Activated CD8-positive, alpha-beta T cell treated with anti-CD3 and anti-CD28 coated beads, Interleukin-2, amount 10 ng/mL, durations not matched to agents 7 days and 5 days (primary cell): ENCODE results near the gene HDGFL3. TPM values are rescaled to one million over a fixed set of nuclear protein-coding genes. Genes with fewer than 3 reads are reported as not detected.

ENCODE experiments used
- ATAC-seq: fragments of 150-1000 bp; cut with Tn5 transposase; one replicate; pipeline ENCODE4 v1.10.0; 2021; ENCODE audit warnings: moderate library complexity
- CTCF ChIA-PET: fragments of 350-600 bp; sonication (Branson Sonifier 250); formaldehyde crosslinking; loops from one replicate; lab custom pipeline; 2021; ENCODE audit warnings: antibody characterized with exemption; lab: Charles Lee
- POLR2A ChIA-PET: fragments of 350-600 bp; sonication (Branson Sonifier 250); formaldehyde crosslinking; loops from one replicate; lab custom pipeline; 2021; ENCODE audit warnings: antibody characterized with exemption; lab: Charles Lee
- DNase-seq: peaks from one replicate; pipeline ENCODE4 v3.0.0-alpha.2; 2020
- H3K27ac Mint-ChIP-seq: one replicate; pipeline ENCODE4 v1.8.0; 2021; ENCODE audit warnings: mild to moderate bottlenecking, mixed read lengths
- H3K27me3 Mint-ChIP-seq: one replicate; pipeline ENCODE4 v1.8.0; 2021; ENCODE audit warnings: low read depth, mixed read lengths
- H3K36me3 Mint-ChIP-seq: one replicate; pipeline ENCODE4 v1.8.0; 2021; ENCODE audit warnings: low read depth, mixed read lengths
- H3K4me1 Mint-ChIP-seq: one replicate; pipeline ENCODE4 v1.8.0; 2021; ENCODE audit warnings: low read depth, mixed read lengths
- H3K4me3 Mint-ChIP-seq: one replicate; pipeline ENCODE4 v1.8.0; 2021; ENCODE audit warnings: mild to moderate bottlenecking, mixed read lengths
- H3K9me3 Mint-ChIP-seq: one replicate; pipeline ENCODE4 v1.8.0; 2022; ENCODE audit warnings: mixed read lengths; ENCODE audit not compliant: insufficient read depth
- total RNA-seq, 2 experiments: library from RNA; stranded (reverse); gene quantifications; one replicate each; pipeline ENCODE4 v1.2.3, GENCODE V29; 2021

Gene HDGFL3
- total RNA-seq, 2 experiments from 2014 or later: 76.8 to 79.7 TPM

DNA sequence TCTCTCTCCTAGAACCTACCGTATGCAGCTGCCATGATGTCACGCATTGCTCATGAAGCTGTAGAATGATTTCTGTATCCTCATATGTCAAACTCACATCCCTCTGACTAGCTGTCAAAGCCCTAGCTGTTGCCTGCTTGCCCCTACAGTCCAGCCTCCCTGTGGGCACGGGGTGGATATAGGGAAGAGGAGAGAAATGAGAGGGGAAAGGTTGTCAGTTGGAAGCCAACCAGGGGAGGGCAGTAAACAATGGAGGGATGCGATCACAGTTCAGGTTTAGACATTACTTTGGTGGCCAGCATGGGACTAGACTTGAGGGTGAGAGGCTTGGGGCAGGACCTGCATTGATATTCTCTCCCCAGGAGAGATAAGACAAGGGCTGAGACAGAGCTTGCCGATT lies 1.7 kb upstream of the HDGFL3 start:
- peaks cover 10% of the 10 kb centered on the region for H3K27me3 Mint-ChIP-seq
- H3K36me3 Mint-ChIP-seq: peaks cover 8% of the 10 kb centered on the region
- H3K9me3 Mint-ChIP-seq: no peaks in the 10 kb centered on the region
- no peak overlapping the region for H3K4me3 Mint-ChIP-seq
- ChIA-PET CTCF (interaction anchor here (1.2 to 2.2 kb wide), 4 partner anchors 14 to 210 kb away, joined by 3 to 8 read pairs (median 6); no protein-coding TSS in a partner anchor), POLR2A (interaction anchor here (1.6 kb wide), 1 partner anchor 143 kb away, joined by 4 read pairs; the partner anchor contains the start of gene BTBD1)
- no peak for ATAC-seq
- H3K27ac Mint-ChIP-seq: no peak overlapping the region
- no peak for DNase-seq
- H3K4me1 Mint-ChIP-seq: peaks cover 21% of the 10 kb centered on the region

DNA sequence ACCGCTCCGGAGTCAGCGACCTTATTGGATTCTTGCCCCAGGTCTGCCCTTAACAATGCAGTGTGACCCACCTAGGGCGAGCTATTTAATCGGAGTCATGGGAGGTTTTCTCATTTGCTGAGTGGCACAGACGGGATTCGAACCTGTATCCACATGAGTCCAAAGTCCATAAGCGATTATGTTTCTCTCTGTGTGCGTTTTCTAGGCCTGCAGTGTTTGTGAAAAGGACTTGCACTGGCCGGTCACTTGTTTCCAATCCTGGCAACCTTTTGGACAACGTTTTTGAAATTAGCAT lies 691 bp upstream of the HDGFL3 start:
- peaks cover 24% of the 10 kb centered on the region for H3K4me1 Mint-ChIP-seq
- H3K27ac Mint-ChIP-seq: no peak overlapping the region
- no peaks in the 10 kb centered on the region for H3K9me3 Mint-ChIP-seq
- CTCF ChIA-PET: interaction anchor here (0.7 to 2.2 kb wide), 6 partner anchors 13 to 199 kb away, joined by 4 to 9 read pairs (median 6); partner anchors contain the start of gene C15orf40
- peaks cover 10% of the 10 kb centered on the region for H3K36me3 Mint-ChIP-seq
- peaks cover 7% of the 10 kb centered on the region for H3K27me3 Mint-ChIP-seq
- POLR2A ChIA-PET: interaction anchor here (0.7 to 1.5 kb wide), 3 partner anchors 99 to 197 kb away, joined by 3 to 6 read pairs (median 4); partner anchors contain the start of genes BTBD1 and C15orf40
- no peak overlapping the region for H3K4me3 Mint-ChIP-seq
- ATAC-seq (no peak), DNase-seq (no peak)

GRCh38 chr15:83207009-83207659 lies 489 bp downstream of the HDGFL3 start:
- ATAC-seq (peak; percentile 51), DNase-seq (no peak)
- peaks cover 35% of the 10 kb centered on the region for H3K4me1 Mint-ChIP-seq
- ChIA-PET CTCF (interaction anchor here (1.6 to 2.2 kb wide), 2 partner anchors 12 to 196 kb away, joined by 8 to 9 read pairs; partner anchors contain the start of gene C15orf40), POLR2A (interaction anchor here (1.0 to 1.1 kb wide), 3 partner anchors 139 to 196 kb away, joined by 3 to 6 read pairs (median 5); partner anchors contain the start of genes BTBD1 and C15orf40)
- peaks cover 10% of the 10 kb centered on the region for H3K36me3 Mint-ChIP-seq
- H3K4me3 Mint-ChIP-seq: peak overlapping the region; percentile 95
- peaks cover 7% of the 10 kb centered on the region for H3K27me3 Mint-ChIP-seq
- no peaks in the 10 kb centered on the region for H3K9me3 Mint-ChIP-seq
- no peak overlapping the region for H3K27ac Mint-ChIP-seq

DNA sequence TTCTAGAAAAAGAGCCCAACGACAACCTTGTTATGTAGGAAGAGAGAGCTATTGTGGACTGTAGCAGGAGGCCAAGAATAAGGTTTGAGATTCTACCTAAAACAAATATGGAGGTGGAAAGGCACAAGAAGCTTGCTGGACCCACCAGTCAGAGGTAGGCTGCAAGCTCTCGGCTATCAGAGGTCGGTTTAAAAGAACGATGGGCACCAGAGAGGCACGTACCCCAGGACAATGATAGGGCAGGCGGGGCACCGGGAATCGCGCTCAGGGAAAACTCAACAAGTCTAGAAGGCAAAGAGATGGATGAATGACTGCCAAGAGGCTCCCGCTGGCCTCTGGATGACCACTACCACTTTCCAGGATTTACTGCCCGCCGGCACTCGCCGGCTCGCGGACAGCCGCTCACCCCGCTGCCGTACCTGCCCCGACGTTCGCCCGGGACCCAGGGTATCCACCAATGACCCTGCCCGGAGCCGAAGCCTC lies 1.1 kb downstream of the HDGFL3 start:
- CTCF ChIA-PET: interaction anchor here (0.8 to 1.5 kb wide), 2 partner anchors 42 to 144 kb away, joined by 3 to 4 read pairs; no protein-coding TSS in a partner anchor
- DNase-seq: no peak
- H3K4me1 Mint-ChIP-seq: peaks cover 41% of the 10 kb centered on the region

DNA sequence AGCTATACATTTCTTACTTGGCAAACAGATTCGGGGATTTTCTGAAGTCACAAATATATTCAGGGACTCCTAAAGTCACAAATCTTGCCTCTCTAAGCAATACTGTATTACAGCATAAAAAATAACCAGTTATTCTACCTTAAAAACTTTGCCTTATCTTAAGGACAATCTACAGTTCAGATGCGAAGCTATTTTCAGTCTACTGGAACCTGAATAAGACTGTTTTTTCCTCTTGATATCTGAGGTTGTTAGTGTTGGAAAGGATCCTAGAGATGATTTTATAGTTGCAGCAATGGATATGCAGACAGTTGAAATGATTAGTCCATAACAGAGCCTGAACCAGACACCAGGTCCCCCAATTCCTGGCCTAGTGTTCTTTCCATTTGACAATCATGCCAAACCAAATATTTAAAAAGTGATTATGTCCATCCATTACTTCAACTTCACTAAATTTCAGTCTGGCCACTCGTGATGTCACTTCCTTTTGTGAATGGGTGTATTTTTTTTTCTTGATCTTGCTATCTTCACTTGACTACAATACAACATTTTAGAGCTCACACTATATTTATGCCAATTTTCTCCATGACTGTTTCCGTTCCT lies 1.8 kb downstream of the HDGFL3 start:
- peak overlapping the region; percentile 94 for H3K27ac Mint-ChIP-seq
- peaks cover 47% of the 10 kb centered on the region for H3K4me1 Mint-ChIP-seq
- peaks cover 4% of the 10 kb centered on the region for H3K27me3 Mint-ChIP-seq
- ATAC-seq (no peak), DNase-seq (no peak)
- peaks cover 14% of the 10 kb centered on the region for H3K36me3 Mint-ChIP-seq
- CTCF ChIA-PET: interaction anchor here (0.8 to 2.3 kb wide), 5 partner anchors 41 to 143 kb away, joined by 3 to 6 read pairs (median 3); no protein-coding TSS in a partner anchor
- no peaks in the 10 kb centered on the region for H3K9me3 Mint-ChIP-seq
- POLR2A ChIA-PET: interaction anchor here (0.7 to 2.3 kb wide), 5 partner anchors 41 to 220 kb away, joined by 3 to 6 read pairs (median 5); partner anchors contain the start of genes BTBD1 and RAMAC
- H3K4me3 Mint-ChIP-seq: peak overlapping the region; percentile 95

More for the DNA sequence above, 1.1 kb downstream of the HDGFL3 start:
- H3K27ac Mint-ChIP-seq: peak overlapping the region; percentile 94
- peaks cover 13% of the 10 kb centered on the region for H3K36me3 Mint-ChIP-seq
- POLR2A ChIA-PET: interaction anchor here (0.7 to 2.3 kb wide), 4 partner anchors 42 to 140 kb away, joined by 3 to 6 read pairs (median 5); partner anchors contain the start of gene BTBD1
- peak overlapping the region; percentile 95 for H3K4me3 Mint-ChIP-seq
- peaks cover 5% of the 10 kb centered on the region for H3K27me3 Mint-ChIP-seq
- H3K9me3 Mint-ChIP-seq: no peaks in the 10 kb centered on the region
- ATAC-seq: no peak

GRCh38 chr15:83204697-83205096 lies 2.9 kb downstream of the HDGFL3 start:
- Mint-ChIP-seq H3K27me3 (peaks cover 4% of the 10 kb centered on the region), H3K4me1 (peaks cover 56% of the 10 kb centered on the region), H3K9me3 (no peaks in the 10 kb centered on the region), H3K4me3 (peak overlapping the region; percentile 95), H3K36me3 (peaks cover 14% of the 10 kb centered on the region), H3K27ac (no peak overlapping the region)
- ATAC-seq: no peak
- POLR2A ChIA-PET: interaction anchor here (1.1 to 2.3 kb wide), 3 partner anchors 40 to 219 kb away, joined by 3 to 6 read pairs (median 3); partner anchors contain the start of gene RAMAC
- DNase-seq: no peak
- CTCF ChIA-PET: interaction anchor here (1.2 to 2.3 kb wide), 3 partner anchors 40 to 96 kb away, joined by 3 to 6 read pairs (median 3); no protein-coding TSS in a partner anchor

- CTCF ChIA-PET: interaction anchor here (1.3 to 1.5 kb wide), 2 partner anchors 42 to 70 kb away, joined by 3 to 4 read pairs; no protein-coding TSS in a partner anchor
- H3K36me3 Mint-ChIP-seq: peaks cover 14% of the 10 kb centered on the region
- ATAC-seq: no peak
- no peaks in the 10 kb centered on the region for H3K9me3 Mint-ChIP-seq
- no peak overlapping the region for H3K4me3 Mint-ChIP-seq
- peaks cover 67% of the 10 kb centered on the region for H3K4me1 Mint-ChIP-seq
- no peak for DNase-seq
- peaks cover 4% of the 10 kb centered on the region for H3K27me3 Mint-ChIP-seq
- H3K27ac Mint-ChIP-seq: no peak overlapping the region
- POLR2A ChIA-PET: interaction anchor here (0.8 to 0.9 kb wide), 2 partner anchors 38 to 193 kb away, joined by 4 read pairs; no protein-coding TSS in a partner anchor
Measured at GRCh38 chr15:83203543-83203942, 4.1 kb downstream of the HDGFL3 start.

DNA sequence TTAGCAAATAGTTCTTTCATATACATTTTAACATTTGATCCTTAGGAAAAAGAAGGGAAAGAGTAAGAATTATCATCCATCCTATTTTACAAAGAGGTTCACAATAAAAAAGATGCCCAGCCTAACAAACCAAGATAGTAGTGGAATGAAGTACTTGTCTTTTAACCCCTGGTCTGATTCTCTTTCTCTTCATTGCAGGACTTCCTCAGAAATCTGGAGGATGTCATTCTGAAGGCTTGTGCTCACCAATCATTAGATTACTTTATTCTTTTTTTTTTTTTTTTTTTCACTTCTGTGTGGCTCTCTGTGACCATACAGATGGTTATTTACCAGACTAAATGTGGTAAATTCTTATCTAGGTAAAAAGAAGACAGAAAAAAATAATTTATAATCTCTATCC lies 7.0 kb downstream of the HDGFL3 start:
- ChIA-PET POLR2A (interaction anchor here (1.2 kb wide), 2 partner anchors 36 to 133 kb away, joined by 4 to 5 read pairs; partner anchors contain the start of gene BTBD1), CTCF (no interaction called here)
- Mint-ChIP-seq H3K27ac (peak overlapping the region; percentile 41), H3K4me3 (no peak overlapping the region), H3K9me3 (no peaks in the 10 kb centered on the region), H3K4me1 (peaks cover 73% of the 10 kb centered on the region), H3K36me3 (peaks cover 15% of the 10 kb centered on the region), H3K27me3 (peaks cover 4% of the 10 kb centered on the region)
- ATAC-seq (no peak), DNase-seq (no peak)

- DNase-seq (no peak), ATAC-seq (peak; percentile 40)
- H3K9me3 Mint-ChIP-seq: no peaks in the 10 kb centered on the region
- peaks cover 70% of the 10 kb centered on the region for H3K4me1 Mint-ChIP-seq
- H3K36me3 Mint-ChIP-seq: peaks cover 14% of the 10 kb centered on the region
- POLR2A ChIA-PET: interaction anchor here (0.9 to 1.2 kb wide), 2 partner anchors 35 to 132 kb away, joined by 3 to 5 read pairs; partner anchors contain the start of gene BTBD1
- H3K27me3 Mint-ChIP-seq: peaks cover 4% of the 10 kb centered on the region
- H3K4me3 Mint-ChIP-seq: no peak overlapping the region
- H3K27ac Mint-ChIP-seq: peak overlapping the region; percentile 41
- CTCF ChIA-PET: interaction anchor here (0.6 kb wide), 1 partner anchor 190 kb away, joined by 3 read pairs; no protein-coding TSS in a partner anchor
Measured at GRCh38 chr15:83200162-83200561, 7.5 kb downstream of the HDGFL3 start.

DNA sequence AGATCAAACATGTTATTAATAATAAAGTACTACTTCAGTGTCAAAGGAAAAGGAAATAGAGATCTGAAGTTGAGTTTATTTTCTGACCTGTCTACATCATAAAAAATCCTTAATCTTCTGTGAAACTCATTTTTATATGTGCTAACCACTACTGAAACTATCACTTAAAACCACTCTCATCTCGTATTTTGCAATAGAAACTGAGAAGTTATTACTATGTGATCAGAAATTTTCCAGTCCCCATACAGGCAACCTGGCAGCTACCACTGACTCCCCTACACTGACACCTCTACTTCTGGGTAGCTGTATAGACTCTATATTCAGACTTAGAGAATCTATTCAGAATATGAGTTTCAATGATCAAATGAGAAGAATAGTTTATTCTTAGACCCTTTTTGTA lies 8.3 kb downstream of the HDGFL3 start:
- Mint-ChIP-seq H3K4me3 (peak overlapping the region; percentile 12), H3K9me3 (no peaks in the 10 kb centered on the region), H3K4me1 (peaks cover 62% of the 10 kb centered on the region), H3K27ac (peak overlapping the region; percentile 8), H3K36me3 (peaks cover 14% of the 10 kb centered on the region), H3K27me3 (no peaks in the 10 kb centered on the region)
- ATAC-seq: peak; percentile 64
- DNase-seq: no peak
- ChIA-PET POLR2A (interaction anchor here (0.9 to 1.2 kb wide), 2 partner anchors 34 to 132 kb away, joined by 3 to 5 read pairs; partner anchors contain the start of gene BTBD1), CTCF (no interaction called here)

GRCh38 chr15:83198476-83198875 lies 9.1 kb downstream of the HDGFL3 start:
- no peak overlapping the region for H3K4me3 Mint-ChIP-seq
- peaks cover 18% of the 10 kb centered on the region for H3K36me3 Mint-ChIP-seq
- ChIA-PET POLR2A (interaction anchor here (0.6 kb wide), 1 partner anchor 191 kb away, joined by 3 read pairs; no protein-coding TSS in a partner anchor), CTCF (no interaction called here)
- H3K9me3 Mint-ChIP-seq: no peaks in the 10 kb centered on the region
- ATAC-seq: no peak
- DNase-seq: no peak
- H3K4me1 Mint-ChIP-seq: peaks cover 66% of the 10 kb centered on the region
- H3K27me3 Mint-ChIP-seq: no peaks in the 10 kb centered on the region
- peak overlapping the region; percentile 17 for H3K27ac Mint-ChIP-seq
